WI38 (cell line): ENCODE results near the gene CDKL5.

Experiments used
- H3K4me3 ChIP-seq: 2 replicates; pipeline ENCODE4 v1.5.1; 2011; ENCODE audit warnings: low read depth, mild to moderate bottlenecking, control low read depth, low read length
- CTCF ChIP-seq: IDR thresholded peaks from 2 replicates; pipeline ENCODE4 v1.5.1; 2012; ENCODE audit warnings: low read depth, mild to moderate bottlenecking, control low read depth, low read length

CDKL5 gene

GRCh38 chrX:18650662-18651061, 225.3 kb downstream of the CDKL5 start:
- no peak overlapping the region for H3K4me3 ChIP-seq
- no peak for TF ChIP-seq CTCF

- H3K4me3 ChIP-seq, result no peak overlapping the region
- no peak for TF ChIP-seq CTCF
These were observed 227.2 kb downstream of the CDKL5 start for GRCh38 chrX:18652636-18653035.

GRCh38 chrX:18654875-18655836, 229.7 kb downstream of the CDKL5 start:
- TF ChIP-seq CTCF, result no peak
- no peak overlapping the region for H3K4me3 ChIP-seq

GRCh38 chrX:18661273-18661672, 235.9 kb downstream of the CDKL5 start:
- TF ChIP-seq CTCF, result no peak
- H3K4me3 ChIP-seq, result no peak overlapping the region

- no peak for TF ChIP-seq CTCF
- no peak overlapping the region for H3K4me3 ChIP-seq
These were observed 239.5 kb downstream of the CDKL5 start for GRCh38 chrX:18664947-18665346.

GRCh38 chrX:18666614-18667013, 241.2 kb downstream of the CDKL5 start:
- H3K4me3 ChIP-seq, result no peak overlapping the region
- TF ChIP-seq CTCF, result no peak

GRCh38 chrX:18668071-18668835, 242.8 kb downstream of the CDKL5 start:
- no peak overlapping the region for H3K4me3 ChIP-seq
- TF ChIP-seq CTCF, result no peak
